Measurements from ENCODE around the gene SMYD3. TPM values are rescaled to one million over a fixed set of nuclear protein-coding genes. Genes with fewer than 3 reads are reported as not detected.

The SMYD3 gene
- total and polyA plus RNA-seq, 2 of the 13 experiments (the other 11 are each of a cell fraction or from before 2014, with no cell fraction given): 27.7 to 35.8 TPM

GRCh38 chr1:246058466-246058865, 448.6 kb downstream of the SMYD3 start (continued):
- TF ChIP-seq ZNF644 (CRISPR knock-in tag; IDR thresholded peaks at IDR 0.05; ENCODE audit: low read depth) (no peak), ZBTB43 (CRISPR knock-in tag; conservative IDR thresholded peaks at IDR 0.05) (no peak)

GRCh38 chr1:246052603-246053002, 454.5 kb downstream of the SMYD3 start:
- H3K27me3 ChIP-seq (ENCODE audit: control insufficient read depth in 1 of 2, insufficient read depth in 2 of 2, low read length in 2 of 2): no peaks in the 10 kb centered on the region
- DNase-seq (ENCODE audit: low spot score) (no peak), FAIRE-seq (no peak), ATAC-seq (no peak)
- no peaks in the 10 kb centered on the region for H3K9me3 ChIP-seq (ENCODE audit: low read length)
- H3K4me3 ChIP-seq (replicated peaks in 1 of 3; ENCODE audit: insufficient read depth in 1 of 3, low read depth in 2 of 3, low read length in 3 of 3): no peak overlapping the region
- H3K79me2 ChIP-seq (ENCODE audit: insufficient read depth, low read length): no peaks in the 10 kb centered on the region
- BruUV-seq (replicated peaks): no TSS peak
- no peak for TF ChIP-seq ZNF883 (CRISPR knock-in tag; IDR thresholded peaks at IDR 0.05; ENCODE audit: not compliant biosample characterization)
- TF ChIP-seq NFAT5 (CRISPR knock-in tag; IDR thresholded peaks at IDR 0.05): no peak
- no peak for TF ChIP-seq KDM3A (CRISPR knock-in tag; IDR thresholded peaks at IDR 0.05; ENCODE audit: low read depth)
- no peak for TF ChIP-seq ZNF619 (CRISPR knock-in tag; IDR thresholded peaks at IDR 0.05)
- no peak overlapping the region for H3K4me2 ChIP-seq (ENCODE audit: low read depth, low read length)
- ChIA-PET CTCF (ENCODE audit: low intra/inter-chr PET ratio, low total read pairs) (no interaction called here), POLR2A (no interaction called here)
- in situ Hi-C loops (cut with HindIII; ENCODE audit: extremely low pct_ligation_motif_present, low pct_unique_long_range_greater_than_20kb) (no loop called here), intact Hi-C loops (cut with micrococcal nuclease; ENCODE audit: unreplicated experiment) (no loop called here)
- H3K9ac ChIP-seq (ENCODE audit: insufficient read depth, low read depth, low read length): no peak overlapping the region
- no peak overlapping the region for H3K27ac ChIP-seq (ENCODE audit: extremely low read length, insufficient read depth, low read length)
- 91% methylated on average over 2 of the region's 2 CpGs for whole genome bisulfite sequencing (ENCODE audit: low lambda C conversion rate)
- no peaks in the 10 kb centered on the region for H3K36me3 ChIP-seq (replicated peaks in 1 of 2; ENCODE audit: control insufficient read depth in 1 of 2, insufficient read depth in 2 of 2, low read length in 2 of 2)
- H4K20me1 ChIP-seq (ENCODE audit: insufficient read depth, low read length): no peaks in the 10 kb centered on the region
- no peaks in the 10 kb centered on the region for H3K4me1 ChIP-seq (ENCODE audit: insufficient read depth, low read length)
- H2AFZ ChIP-seq (ENCODE audit: low read length): no peak overlapping the region
